GM19193 (cell line): ENCODE data around the gene ZSCAN26.

ENCODE experiments used
- POLR2A ChIP-seq: IDR thresholded peaks from 4 replicates; pipeline ENCODE4 v1.6.1; 2011; ENCODE audit not compliant: insufficient read depth, insufficient read length; ENCODE audit errors: extremely low read depth

ZSCAN26 gene

GRCh38 chr6:28250747-28251146 is 16.2 kb upstream of the ZSCAN26 start:
- TF ChIP-seq POLR2A: no peak

GRCh38 chr6:28251661-28252008 is 15.3 kb upstream of the ZSCAN26 start:
- TF ChIP-seq POLR2A: no peak

- peak; percentile 48 for TF ChIP-seq POLR2A
These were observed 14.7 kb upstream of the ZSCAN26 start, which contains the start of gene ZKSCAN4 for GRCh38 chr6:28252009-28252975. TSS of gene ZKSCAN4 (minus strand) at chr6:28252269. CDS start at chr6:28251980, 289 bp downstream.

GRCh38 chr6:28254121-28254519 is 12.8 kb upstream of the ZSCAN26 start:
- TF ChIP-seq POLR2A: no peak

GRCh38 chr6:28257042-28257441 is 9.9 kb upstream of the ZSCAN26 start:
- TF ChIP-seq POLR2A: no peak

GRCh38 chr6:28258877-28259777 is 7.8 kb upstream of the ZSCAN26 start, which contains the start of gene NKAPL:
TSS of gene NKAPL (plus strand) at chr6:28259297. CDS start at chr6:28259372, 75 bp downstream.
- TF ChIP-seq POLR2A: peak; percentile 39

GRCh38 chr6:28263922-28264321 is 3.0 kb upstream of the ZSCAN26 start:
- TF ChIP-seq POLR2A: no peak

- no peak for TF ChIP-seq POLR2A
These were observed 2.0 kb upstream of the ZSCAN26 start for GRCh38 chr6:28264834-28265401.

GRCh38 chr6:28266563-28266961 is 381 bp upstream of the ZSCAN26 start:
- TF ChIP-seq POLR2A: no peak

GRCh38 chr6:28267695-28268059 is 734 bp downstream of the ZSCAN26 start:
- TF ChIP-seq POLR2A: no peak

- TF ChIP-seq POLR2A: no peak
These were observed 2.5 kb downstream of the ZSCAN26 start for GRCh38 chr6:28269492-28269891.

- TF ChIP-seq POLR2A: no peak
These were observed 7.9 kb downstream of the ZSCAN26 start for GRCh38 chr6:28274888-28275287.

- no peak for TF ChIP-seq POLR2A
These were observed 10.8 kb downstream of the ZSCAN26 start for GRCh38 chr6:28277746-28278145.

GRCh38 chr6:28280595-28281287 is 13.8 kb downstream of the ZSCAN26 start:
- no peak for TF ChIP-seq POLR2A
